GM18867 (cell line): ENCODE measurements around the gene SETD2.

Source experiments
- ATAC-seq: cut with Tn5 transposase; IDR thresholded peaks from one replicate; pipeline ENCODE4 v1.9.1; 2021; ENCODE audit warnings: mild to moderate bottlenecking, moderate library complexity; ENCODE audit not compliant: unreplicated experiment

The SETD2 gene

DNA sequence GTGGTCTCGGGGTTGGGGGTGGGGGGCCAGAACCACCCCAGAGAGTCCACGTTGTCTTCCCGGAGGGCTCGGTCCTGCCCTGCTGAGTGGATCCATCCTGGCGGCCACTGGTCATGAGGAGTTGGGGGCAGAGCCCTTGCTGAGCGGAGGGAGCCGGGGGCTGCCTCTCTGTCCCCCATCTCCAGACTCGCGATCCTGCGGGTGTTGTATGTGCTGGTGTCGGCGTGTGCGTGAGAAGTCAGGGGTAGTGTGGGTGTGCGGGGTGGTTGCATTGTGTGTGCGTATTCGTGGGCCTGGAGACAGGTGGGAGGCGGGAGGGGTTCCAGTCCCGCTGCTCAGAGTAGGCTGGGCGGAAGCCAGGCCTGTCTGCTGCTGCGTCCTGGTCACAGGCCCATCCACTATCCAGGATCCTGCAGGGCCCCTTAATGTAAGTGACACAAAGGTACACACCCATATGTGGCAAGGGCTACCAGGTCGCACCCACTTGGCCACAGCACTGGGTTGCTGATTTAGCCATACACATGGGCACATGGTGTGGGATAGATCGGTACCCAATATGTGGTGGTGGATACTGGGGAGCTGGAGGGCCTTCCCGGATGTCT lies 153.7 kb downstream of the SETD2 start:
- ATAC-seq: no peak

DNA sequence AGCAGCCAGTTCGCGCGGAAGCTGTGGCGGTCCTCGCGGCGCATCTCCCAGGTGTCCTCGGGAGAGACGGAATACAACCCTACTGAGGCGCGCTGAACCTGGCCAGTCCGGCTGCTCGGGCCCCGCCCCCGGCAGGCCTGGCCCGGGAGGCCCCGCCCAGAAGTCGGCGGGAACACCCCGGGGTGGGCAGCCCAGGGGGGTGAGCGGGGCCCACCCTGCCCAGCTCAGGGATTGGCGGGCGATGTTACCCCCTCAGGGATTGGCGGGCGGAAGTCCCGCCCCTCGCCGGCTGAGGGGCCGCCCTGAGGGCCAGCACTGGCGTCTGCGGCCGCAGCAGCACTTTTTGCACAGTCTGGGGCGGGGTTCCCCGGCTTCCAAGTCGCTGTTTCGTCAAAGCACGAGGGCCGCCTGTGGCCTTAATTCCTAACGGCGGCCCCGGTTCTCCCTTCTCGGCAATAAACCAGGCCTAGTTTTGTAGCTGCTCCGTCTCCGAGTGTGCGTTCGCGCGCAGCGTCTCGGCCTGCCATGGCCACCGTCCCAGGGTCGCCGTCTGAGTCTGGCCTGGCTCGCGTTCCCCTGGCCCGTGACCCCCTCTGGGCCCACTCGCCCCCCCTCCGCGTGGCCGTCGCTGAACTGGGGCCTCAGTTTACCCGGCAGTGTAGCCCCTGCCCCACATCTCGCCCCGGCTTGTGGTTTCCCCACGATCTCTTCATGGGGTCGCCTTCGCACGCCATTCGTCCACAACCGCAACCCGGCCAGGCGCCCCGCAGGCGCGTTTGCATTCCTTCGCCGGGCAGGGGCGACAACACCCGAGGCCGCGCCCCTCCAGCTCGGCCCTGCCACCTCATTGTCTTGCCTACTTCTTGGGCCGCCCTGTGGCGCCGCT lies 154.4 kb downstream of the SETD2 start:
- ATAC-seq: no peak

- no peak for ATAC-seq
Measured at GRCh38 chr3:47008851-47009224, 155.1 kb downstream of the SETD2 start.

DNA sequence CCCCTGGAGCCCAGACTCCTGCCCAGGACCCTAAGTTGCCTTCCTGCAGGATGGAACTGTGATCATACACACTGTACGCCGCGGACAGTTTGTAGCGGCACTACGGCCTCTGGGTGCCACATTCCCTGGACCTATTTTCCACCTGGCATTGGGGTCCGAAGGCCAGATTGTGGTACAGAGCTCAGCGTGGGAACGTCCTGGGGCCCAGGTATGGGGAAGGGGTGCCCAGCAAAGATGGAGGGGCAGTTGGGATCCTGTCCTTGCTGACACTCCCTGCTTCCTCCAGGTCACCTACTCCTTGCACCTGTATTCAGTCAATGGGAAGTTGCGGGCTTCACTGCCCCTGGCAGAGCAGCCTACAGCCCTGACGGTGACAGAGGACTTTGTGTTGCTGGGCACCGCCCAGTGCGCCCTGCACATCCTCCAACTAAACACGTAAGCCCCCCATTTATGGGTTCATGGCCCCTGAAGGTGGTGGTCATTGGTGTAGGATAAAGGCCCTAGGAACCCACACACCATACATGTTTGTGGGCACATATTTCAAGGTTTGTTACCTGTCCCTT lies 155.6 kb downstream of the SETD2 start:
- no peak for ATAC-seq

- no peak for ATAC-seq
Measured at GRCh38 chr3:47007482-47008233, 156.3 kb downstream of the SETD2 start.

DNA sequence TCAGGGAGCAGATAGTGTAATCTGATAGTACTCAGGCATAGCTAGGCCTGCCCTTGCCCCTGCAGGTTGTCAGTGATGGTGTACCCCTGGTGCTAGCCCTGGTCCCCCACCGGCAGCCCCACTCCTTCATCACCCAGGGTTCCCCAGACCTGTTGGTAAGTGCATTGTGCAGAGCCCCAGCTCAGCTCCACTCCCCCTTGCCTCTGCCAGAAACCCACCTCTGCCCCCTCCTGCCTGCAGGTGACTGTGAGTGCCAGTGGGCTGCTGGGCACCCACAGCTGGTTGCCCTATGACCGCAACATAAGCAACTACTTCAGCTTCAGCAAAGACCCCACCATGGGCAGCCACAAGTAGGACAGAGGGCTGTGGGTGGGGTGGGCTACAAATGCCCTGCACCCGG lies 156.9 kb downstream of the SETD2 start:
- ATAC-seq: no peak

DNA sequence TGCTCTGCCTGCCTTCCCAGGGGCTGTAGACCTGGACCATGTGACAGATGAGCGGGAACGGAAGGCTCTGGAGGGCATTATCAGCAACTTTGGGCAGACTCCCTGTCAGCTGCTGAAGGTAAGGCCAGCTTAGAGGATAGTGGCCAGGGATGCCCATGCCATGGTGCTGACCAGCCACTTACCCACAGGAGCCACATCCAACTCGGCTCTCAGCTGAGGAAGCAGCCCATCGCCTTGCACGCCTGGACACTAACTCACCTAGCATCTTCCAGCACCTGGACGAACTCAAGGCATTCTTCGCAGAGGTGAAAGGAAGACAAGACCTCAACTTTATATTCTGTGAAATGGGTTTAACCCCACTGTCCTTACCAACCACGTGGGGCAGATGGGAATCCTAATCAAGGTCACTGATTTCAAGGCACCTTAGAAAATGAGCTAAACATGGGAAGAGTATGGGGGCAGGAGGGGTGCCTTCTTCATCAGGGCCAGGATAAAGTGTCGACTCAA lies 157.7 kb downstream of the SETD2 start:
- ATAC-seq: no peak

GRCh38 chr3:47005212-47006144 lies 158.4 kb downstream of the SETD2 start:
- ATAC-seq: no peak

GRCh38 chr3:47004369-47005211 lies 159.3 kb downstream of the SETD2 start:
- ATAC-seq: no peak

DNA sequence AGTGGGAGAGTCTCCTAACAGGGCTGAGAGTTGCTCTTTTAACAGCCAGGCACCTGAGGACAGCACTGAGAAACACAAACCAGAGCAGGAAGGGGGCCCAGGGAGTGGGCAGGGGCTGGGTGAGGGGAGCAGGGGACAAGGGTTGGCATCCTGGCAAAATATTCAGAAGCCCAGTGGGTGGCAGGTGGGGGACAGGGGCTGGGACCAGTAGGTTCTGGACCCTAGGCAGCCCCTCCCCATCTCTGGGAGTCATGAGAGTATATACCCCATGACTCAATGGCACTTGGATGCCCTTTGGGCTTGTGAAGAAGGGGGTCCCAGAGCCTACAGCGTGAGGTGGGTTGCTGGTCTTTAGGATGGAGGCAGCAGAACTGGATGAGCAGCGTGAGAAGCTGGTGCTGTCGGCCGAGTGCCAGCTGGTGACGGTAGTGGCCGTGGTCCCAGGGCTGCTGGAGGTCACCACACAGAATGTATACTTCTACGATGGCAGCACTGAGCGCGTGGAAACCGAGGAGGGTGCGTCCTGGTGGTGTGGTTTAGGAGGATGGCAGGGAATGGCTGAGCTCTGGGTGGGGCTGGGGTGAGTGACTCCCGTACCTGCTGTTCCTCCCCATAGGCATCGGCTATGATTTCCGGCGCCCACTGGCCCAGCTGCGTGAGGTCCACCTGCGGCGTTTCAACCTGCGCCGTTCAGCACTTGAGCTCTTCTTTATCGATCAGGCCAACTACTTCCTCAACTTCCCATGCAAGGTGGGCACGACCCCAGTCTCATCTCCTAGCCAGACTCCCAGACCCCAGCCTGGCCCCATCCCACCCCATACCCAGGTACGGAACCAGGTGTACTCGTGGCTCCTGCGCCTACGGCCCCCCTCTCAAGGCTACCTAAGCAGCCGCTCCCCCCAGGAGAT lies 160.2 kb downstream of the SETD2 start:
- no peak for ATAC-seq

DNA sequence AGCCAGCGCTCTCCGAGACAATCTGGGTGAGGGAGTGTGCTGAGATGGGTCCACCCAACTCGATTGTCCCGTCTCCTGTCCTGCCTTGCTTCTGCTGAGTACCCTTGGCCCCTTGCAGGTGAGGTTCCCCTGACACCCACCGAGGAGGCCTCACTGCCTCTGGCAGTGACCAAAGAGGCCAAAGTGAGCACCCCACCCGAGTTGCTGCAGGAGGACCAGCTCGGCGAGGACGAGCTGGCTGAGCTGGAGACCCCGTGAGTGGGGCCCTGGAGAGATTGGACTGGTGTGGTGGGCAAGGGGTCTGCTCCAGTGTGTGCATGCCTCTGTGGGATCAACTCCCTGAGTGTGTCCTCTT lies 160.9 kb downstream of the SETD2 start:
- no peak for ATAC-seq

DNA sequence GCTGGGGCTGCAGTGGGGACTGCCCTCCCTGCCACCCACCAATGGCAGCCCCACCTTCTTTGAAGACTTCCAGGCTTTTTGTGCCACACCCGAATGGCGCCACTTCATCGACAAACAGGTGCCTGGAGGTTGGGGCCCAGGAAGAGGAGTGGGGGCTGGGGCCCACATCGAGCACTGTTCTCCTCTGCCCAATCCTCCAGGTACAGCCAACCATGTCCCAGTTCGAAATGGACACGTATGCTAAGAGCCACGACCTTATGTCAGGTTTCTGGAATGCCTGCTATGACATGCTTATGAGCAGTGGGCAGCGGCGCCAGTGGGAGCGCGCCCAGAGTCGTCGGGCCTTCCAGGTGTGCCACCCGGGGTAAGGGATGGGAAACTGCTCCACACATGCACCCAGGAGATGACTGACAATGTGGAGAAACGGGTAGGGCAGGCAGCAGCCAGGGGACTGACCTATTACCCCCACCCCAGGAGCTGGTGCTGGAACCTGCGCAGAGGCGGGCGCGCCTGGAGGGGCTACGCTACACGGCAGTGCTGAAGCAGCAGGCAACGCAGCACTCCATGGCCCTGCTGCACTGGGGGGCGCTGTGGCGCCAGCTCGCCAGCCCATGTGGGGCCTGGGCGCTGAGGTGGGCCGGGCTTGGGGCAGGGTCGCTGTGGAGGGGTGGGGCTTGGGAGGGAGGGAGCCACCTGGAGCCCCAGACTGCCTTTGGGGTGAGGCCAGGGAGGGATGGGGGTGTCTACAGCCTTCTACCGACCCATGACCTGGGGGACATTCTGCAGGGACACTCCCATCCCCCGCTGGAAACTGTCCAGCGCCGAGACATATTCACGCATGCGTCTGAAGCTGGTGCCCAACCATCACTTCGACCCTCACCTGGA lies 161.5 kb downstream of the SETD2 start:
- ATAC-seq: no peak

DNA sequence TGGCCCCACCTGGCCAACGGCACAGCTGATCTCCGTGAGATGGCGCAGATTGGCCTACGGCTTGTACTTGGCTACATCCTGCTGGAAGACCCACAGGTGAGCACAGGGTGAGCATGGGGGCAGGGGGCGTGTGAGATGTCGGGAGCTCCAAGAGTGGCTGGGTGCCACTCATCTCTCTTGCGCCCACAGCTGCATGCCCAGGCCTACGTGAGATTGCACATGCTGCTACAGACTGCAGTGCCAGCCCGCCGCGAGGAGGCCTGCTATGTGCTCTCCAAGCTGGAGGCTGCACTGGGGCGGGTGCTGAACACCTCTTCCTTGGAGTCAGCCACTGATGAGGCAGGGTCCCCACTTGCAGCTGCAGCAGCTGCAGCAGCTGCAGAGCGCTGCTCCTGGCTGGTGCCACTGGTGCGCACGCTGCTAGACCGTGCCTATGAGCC lies 162.2 kb downstream of the SETD2 start:
- no peak for ATAC-seq

DNA sequence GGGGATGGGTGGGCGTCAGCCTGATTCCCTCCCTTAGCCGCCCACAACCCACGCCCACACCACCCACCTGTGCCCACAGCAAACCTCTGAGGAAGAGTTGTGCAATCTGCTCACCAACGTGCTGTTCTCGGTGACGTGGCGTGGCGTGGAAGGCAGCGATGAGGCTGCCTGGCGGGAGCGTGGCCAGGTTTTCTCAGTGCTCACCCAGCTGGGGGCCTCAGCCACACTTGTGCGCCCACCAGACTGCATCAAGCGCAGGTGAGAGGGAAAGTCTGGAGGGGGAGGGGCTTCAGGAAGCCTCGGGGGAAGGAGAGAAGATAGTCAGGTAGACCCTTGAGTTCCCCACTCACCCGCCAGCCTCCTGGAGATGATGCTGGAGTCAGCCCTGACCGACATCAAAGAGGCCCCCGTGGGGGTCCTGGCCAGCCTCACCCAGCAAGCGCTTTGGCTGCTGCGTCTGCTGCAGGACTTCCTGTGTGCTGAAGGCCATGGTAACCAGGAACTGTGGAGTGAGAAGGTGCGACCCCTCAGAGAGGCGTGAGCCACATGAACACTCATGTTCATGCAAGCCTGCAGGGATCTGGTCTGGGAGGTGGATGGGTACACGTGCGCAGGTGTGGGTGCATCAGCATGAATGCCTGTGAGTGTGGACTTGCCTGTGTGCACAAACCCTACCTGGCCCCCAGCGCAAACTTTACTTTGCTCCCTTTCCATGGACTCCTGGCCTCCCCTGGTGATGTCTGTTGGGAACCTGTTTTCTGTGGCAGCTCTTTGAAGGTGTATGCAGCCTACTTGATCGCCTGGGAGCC lies 162.8 kb downstream of the SETD2 start:
- ATAC-seq: no peak

DNA sequence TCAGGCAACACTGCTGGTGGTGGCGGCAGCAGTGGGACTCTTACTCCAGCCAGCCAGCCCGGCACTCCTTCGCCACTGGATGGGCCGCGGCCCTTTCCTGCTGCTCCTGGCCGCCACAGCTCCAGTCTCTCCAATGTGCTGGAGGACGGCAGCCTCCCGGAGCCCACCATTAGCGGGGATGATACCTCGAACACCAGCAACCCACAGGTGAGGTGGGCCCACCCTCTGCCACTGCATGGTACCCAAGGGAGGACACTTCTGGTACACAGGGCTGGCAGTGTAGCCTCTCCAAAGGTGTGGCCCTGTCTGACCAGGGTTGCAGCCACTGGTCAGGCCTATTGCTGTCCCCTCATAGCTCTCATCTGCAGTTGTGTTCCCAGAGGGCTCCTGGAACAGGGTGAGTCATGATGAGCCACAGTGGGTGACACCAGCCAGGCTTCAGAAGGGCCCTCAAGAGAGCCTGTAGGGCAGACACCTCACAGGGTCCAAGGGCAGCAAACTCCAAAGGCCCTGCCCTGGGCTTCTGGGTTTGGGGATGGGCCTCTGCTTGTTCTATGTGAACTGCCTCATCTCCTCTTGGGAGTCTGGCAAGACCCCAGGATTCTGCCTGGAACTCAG lies 163.6 kb downstream of the SETD2 start:
- no peak for ATAC-seq
